Neural cell (in vitro differentiated cells): ENCODE data around the gene IPMK. TPM values are rescaled to one million over a fixed set of nuclear protein-coding genes. Genes with fewer than 3 reads are reported as not detected.
A peak's percentile ranks its signal among the peaks of the same experiment; 100 is the strongest.
"Not testable (repeated sequence)": the region's sequence is repeated elsewhere in the genome, so short reads cannot be mapped to it uniquely, and the experiment has no call there.

Experiments
- H2AFZ ChIP-seq: fragments of 200-600, 300-800 bp; sonication (generic), shearing (Covaris generic); 2 replicates; pipeline ENCODE4 v1.6.0; 2014; ENCODE audit warnings: low read depth, mild to moderate bottlenecking, antibody characterized with exemption, low read length, moderate library complexity
- H3F3A ChIP-seq: fragments of 200-600 bp; shearing (Covaris generic); 2 replicates; pipeline ENCODE4 v1.6.1; 2016; ENCODE audit warnings: mild to moderate bottlenecking, moderate library complexity, mixed read lengths, antibody characterized with exemption, low read length; ENCODE audit not compliant: insufficient read depth, poor library complexity, severe bottlenecking
- H3K27ac ChIP-seq: fragments of 200-600, 300-800 bp; sonication (generic), shearing (Covaris generic); 2 replicates; pipeline ENCODE4 v1.5.1; 2014; ENCODE audit warnings: mild to moderate bottlenecking, low read length, moderate library complexity
- H3K27me3 ChIP-seq: fragments of 300-800, 200-600 bp; sonication (generic), shearing (Covaris generic); 2 replicates; pipeline ENCODE4 v1.6.0; 2014; ENCODE audit warnings: mild to moderate bottlenecking, low read depth, low read length, moderate library complexity; ENCODE audit not compliant: insufficient read depth
- H3K36me3 ChIP-seq: fragments of 300-800, 200-600 bp; sonication (generic), shearing (Covaris generic); 2 replicates; pipeline ENCODE4 v1.5.1; 2014; ENCODE audit warnings: mild to moderate bottlenecking, antibody characterized with exemption, low read length, moderate library complexity; ENCODE audit not compliant: insufficient read depth
- H3K4me2 ChIP-seq: fragments of 300-800, 200-600 bp; sonication (generic), shearing (Covaris generic); 2 replicates; pipeline ENCODE4 v1.6.0; 2014; ENCODE audit warnings: mild to moderate bottlenecking, low read length
- H3K4me3 ChIP-seq: fragments of 300-800, 200-600 bp; sonication (generic), shearing (Covaris generic); 2 replicates; pipeline ENCODE4 v1.5.1; 2014; ENCODE audit warnings: mild to moderate bottlenecking, low read length, moderate library complexity
- H3K79me2 ChIP-seq: fragments of 200-600 bp; shearing (Covaris generic); replicated peaks from 2 replicates; pipeline ENCODE4 v1.6.0; 2014; ENCODE audit warnings: mild to moderate bottlenecking, low read length, moderate library complexity; ENCODE audit not compliant: insufficient read depth
- H3K9ac ChIP-seq: fragments of 300-800, 200-600 bp; sonication (generic), shearing (Covaris generic); 2 replicates; pipeline ENCODE4 v1.6.1; 2016; ENCODE audit warnings: mild to moderate bottlenecking, low read length, mixed read lengths
- H3K9me2 ChIP-seq: fragments of 200-600 bp; shearing (Covaris generic); 2 replicates; pipeline ENCODE4 v1.6.1; 2016; ENCODE audit warnings: mild to moderate bottlenecking, low read length, mixed read lengths; ENCODE audit not compliant: insufficient read depth
- H3K9me3 ChIP-seq: fragments of 200-600, 300-800 bp; sonication (generic), shearing (Covaris generic); 2 replicates; pipeline ENCODE4 v1.6.1; 2016; ENCODE audit warnings: mild to moderate bottlenecking, mixed run types, low read length, moderate library complexity, mixed read lengths
- H4K20me1 ChIP-seq: fragments of 200-600 bp; shearing (Covaris generic); 2 replicates; pipeline ENCODE4 v1.6.1; 2016; ENCODE audit warnings: mild to moderate bottlenecking, mixed run types; ENCODE audit not compliant: insufficient read depth
- EP300 ChIP-seq: fragments of 450-650 bp; conservative IDR thresholded peaks from 2 replicates; pipeline ENCODE4 v1.6.1; 2014; ENCODE audit warnings: antibody characterized with exemption, mild to moderate bottlenecking, moderate library complexity; ENCODE audit not compliant: poor library complexity, severe bottlenecking
- EZH2 ChIP-seq: fragments of 200-600, 300-800 bp; shearing (Covaris generic), sonication (generic); IDR thresholded peaks from 2 replicates; pipeline ENCODE4 v1.6.1; 2014; ENCODE audit warnings: antibody characterized with exemption, low read length, borderline replicate concordance, mild to moderate bottlenecking; ENCODE audit not compliant: insufficient read depth, poor library complexity, severe bottlenecking
- MXI1 ChIP-seq: fragments of 450-650 bp; conservative IDR thresholded peaks from 2 replicates; pipeline ENCODE4 v1.6.1; 2014; ENCODE audit warnings: antibody characterized with exemption, mild to moderate bottlenecking; ENCODE audit not compliant: poor library complexity, severe bottlenecking
- POLR2AphosphoS5 ChIP-seq: IDR thresholded peaks from 2 replicates; pipeline ENCODE4 v1.6.1; 2012
- RAD21 ChIP-seq: fragments of 450-650 bp; conservative IDR thresholded peaks from 2 replicates; pipeline ENCODE4 v1.6.1; 2014; ENCODE audit warnings: antibody characterized with exemption, mild to moderate bottlenecking, moderate library complexity
- SMC3 ChIP-seq: fragments of 450-650 bp; conservative IDR thresholded peaks from 2 replicates; pipeline ENCODE4 v1.6.1; 2014; ENCODE audit warnings: antibody characterized with exemption, mild to moderate bottlenecking, moderate library complexity; ENCODE audit not compliant: poor library complexity
- TAF1 ChIP-seq: IDR thresholded peaks from 2 replicates; pipeline ENCODE4 v1.6.1; 2012; ENCODE audit warnings: low read depth
- polyA plus RNA-seq: library from polyadenylated mRNA; depleted of rRNA; stranded (reverse); fragments of >200 nt; gene quantifications from 2 replicates; pipeline ENCODE4 v1.2.3, GENCODE V29; 2014
- TF ChIP-seq, protein P1 (sequence below): IDR thresholded peaks from 2 replicates; pipeline ENCODE4 v1.6.1; 2012; ENCODE audit warnings: borderline replicate concordance
- TF ChIP-seq, protein P2 (sequence below): fragments of 450-650 bp; IDR thresholded peaks from 2 replicates; pipeline ENCODE4 v1.5.1; 2014; ENCODE audit warnings: antibody characterized with exemption, mild to moderate bottlenecking, moderate library complexity; ENCODE audit not compliant: poor library complexity, severe bottlenecking

Gene IPMK
- polyA plus RNA-seq, 1 donor from 2014 or later: 11.7 TPM

GRCh38 chr10:58157076-58157766 lies 110.5 kb downstream of the IPMK start:
- Histone ChIP-seq H3K9ac (no peak overlapping the region), H3K27ac (no peak overlapping the region), H3K79me2 (no peaks in the 10 kb centered on the region), H3K4me3 (no peak overlapping the region), H3K27me3 (no peaks in the 10 kb centered on the region), H3K9me2 (no peaks in the 10 kb centered on the region), H2AFZ (no peak overlapping the region), H3F3A (no peaks in the 10 kb centered on the region), H3K36me3 (no peaks in the 10 kb centered on the region), H4K20me1 (no peaks in the 10 kb centered on the region), H3K4me2 (no peak overlapping the region), H3K9me3 (no peaks in the 10 kb centered on the region)
- TF ChIP-seq RAD21: no peak

DNA sequence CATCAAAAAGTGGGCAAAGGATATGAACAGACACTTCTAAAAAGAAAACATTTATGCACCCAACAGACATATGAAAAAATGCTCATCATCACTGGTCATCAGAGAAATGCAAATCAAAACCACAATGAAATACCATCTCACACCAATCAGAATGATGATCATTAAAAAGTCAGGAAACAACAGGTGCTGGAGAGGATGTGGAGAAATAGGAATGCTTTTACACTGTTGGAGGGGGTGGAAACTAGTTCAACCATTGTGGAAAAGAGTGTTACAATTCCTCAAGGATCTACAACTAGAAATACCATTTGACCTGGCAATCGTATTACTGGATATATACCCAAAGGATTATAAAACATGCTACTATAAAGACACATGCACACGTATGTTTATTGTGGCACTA lies 111.8 kb downstream of the IPMK start:
- not testable (repeated sequence) for H4K20me1 ChIP-seq, H3K9me3 ChIP-seq, H3K4me3 ChIP-seq, H3K9ac ChIP-seq, H3K27ac ChIP-seq, H3K36me3 ChIP-seq, H3K4me2 ChIP-seq, H3F3A ChIP-seq, H3K79me2 ChIP-seq, H3K27me3 ChIP-seq, H3K9me2 ChIP-seq, H2AFZ ChIP-seq

GRCh38 chr10:58153751-58154150 lies 113.9 kb downstream of the IPMK start:
- no peak overlapping the region for H3K4me2 ChIP-seq
- no peak overlapping the region for H3K9ac ChIP-seq
- no peaks in the 10 kb centered on the region for H3K27me3 ChIP-seq
- H4K20me1 ChIP-seq: no peaks in the 10 kb centered on the region
- no peaks in the 10 kb centered on the region for H3K36me3 ChIP-seq
- TF ChIP-seq POLR2AphosphoS5 (no peak), RAD21 (no peak)
- H2AFZ ChIP-seq: no peak overlapping the region
- no peaks in the 10 kb centered on the region for H3F3A ChIP-seq
- H3K79me2 ChIP-seq: no peaks in the 10 kb centered on the region
- H3K27ac ChIP-seq: no peak overlapping the region
- no peaks in the 10 kb centered on the region for H3K9me2 ChIP-seq
- no peaks in the 10 kb centered on the region for H3K9me3 ChIP-seq
- H3K4me3 ChIP-seq: no peak overlapping the region

DNA sequence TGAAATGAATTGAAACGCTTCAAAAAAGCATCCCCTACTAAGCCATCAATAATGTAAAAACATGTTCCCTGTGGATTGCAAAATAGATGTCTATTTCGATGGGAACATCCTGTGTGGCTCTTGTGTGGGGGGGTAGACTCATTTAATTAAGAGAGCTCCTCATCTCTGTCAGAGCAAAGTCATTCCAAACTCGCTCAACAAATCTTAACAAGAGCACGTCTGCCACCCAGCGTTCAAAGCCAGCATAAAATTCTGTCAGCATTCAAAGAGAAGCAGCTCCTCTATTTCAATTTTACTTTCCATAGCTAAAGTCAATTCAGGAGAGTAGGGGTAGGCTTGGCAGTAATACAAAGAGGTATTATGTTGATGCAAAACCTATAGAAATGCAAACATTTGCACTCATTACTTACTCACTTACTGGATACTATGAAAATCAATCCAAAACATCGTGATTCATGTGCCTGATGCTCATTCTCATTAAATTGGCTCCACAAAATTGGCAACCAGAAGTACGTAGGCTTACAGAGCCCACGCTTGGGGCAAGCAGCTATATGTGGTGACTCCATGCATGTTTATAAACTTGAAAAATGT lies 114.9 kb downstream of the IPMK start:
- no peak overlapping the region for H3K9ac ChIP-seq
- no peak overlapping the region for H3K27ac ChIP-seq
- H3K4me3 ChIP-seq: no peak overlapping the region
- TF ChIP-seq EP300 (no peak), MXI1 (no peak), EZH2 (no peak), RAD21 (peak; percentile 83), TAF1 (no peak), SMC3 (peak; percentile 78)
- TF ChIP-seq, protein P1, sequence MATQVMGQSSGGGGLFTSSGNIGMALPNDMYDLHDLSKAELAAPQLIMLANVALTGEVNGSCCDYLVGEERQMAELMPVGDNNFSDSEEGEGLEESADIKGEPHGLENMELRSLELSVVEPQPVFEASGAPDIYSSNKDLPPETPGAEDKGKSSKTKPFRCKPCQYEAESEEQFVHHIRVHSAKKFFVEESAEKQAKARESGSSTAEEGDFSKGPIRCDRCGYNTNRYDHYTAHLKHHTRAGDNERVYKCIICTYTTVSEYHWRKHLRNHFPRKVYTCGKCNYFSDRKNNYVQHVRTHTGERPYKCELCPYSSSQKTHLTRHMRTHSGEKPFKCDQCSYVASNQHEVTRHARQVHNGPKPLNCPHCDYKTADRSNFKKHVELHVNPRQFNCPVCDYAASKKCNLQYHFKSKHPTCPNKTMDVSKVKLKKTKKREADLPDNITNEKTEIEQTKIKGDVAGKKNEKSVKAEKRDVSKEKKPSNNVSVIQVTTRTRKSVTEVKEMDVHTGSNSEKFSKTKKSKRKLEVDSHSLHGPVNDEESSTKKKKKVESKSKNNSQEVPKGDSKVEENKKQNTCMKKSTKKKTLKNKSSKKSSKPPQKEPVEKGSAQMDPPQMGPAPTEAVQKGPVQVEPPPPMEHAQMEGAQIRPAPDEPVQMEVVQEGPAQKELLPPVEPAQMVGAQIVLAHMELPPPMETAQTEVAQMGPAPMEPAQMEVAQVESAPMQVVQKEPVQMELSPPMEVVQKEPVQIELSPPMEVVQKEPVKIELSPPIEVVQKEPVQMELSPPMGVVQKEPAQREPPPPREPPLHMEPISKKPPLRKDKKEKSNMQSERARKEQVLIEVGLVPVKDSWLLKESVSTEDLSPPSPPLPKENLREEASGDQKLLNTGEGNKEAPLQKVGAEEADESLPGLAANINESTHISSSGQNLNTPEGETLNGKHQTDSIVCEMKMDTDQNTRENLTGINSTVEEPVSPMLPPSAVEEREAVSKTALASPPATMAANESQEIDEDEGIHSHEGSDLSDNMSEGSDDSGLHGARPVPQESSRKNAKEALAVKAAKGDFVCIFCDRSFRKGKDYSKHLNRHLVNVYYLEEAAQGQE: no peak
- TF ChIP-seq, protein P2, sequence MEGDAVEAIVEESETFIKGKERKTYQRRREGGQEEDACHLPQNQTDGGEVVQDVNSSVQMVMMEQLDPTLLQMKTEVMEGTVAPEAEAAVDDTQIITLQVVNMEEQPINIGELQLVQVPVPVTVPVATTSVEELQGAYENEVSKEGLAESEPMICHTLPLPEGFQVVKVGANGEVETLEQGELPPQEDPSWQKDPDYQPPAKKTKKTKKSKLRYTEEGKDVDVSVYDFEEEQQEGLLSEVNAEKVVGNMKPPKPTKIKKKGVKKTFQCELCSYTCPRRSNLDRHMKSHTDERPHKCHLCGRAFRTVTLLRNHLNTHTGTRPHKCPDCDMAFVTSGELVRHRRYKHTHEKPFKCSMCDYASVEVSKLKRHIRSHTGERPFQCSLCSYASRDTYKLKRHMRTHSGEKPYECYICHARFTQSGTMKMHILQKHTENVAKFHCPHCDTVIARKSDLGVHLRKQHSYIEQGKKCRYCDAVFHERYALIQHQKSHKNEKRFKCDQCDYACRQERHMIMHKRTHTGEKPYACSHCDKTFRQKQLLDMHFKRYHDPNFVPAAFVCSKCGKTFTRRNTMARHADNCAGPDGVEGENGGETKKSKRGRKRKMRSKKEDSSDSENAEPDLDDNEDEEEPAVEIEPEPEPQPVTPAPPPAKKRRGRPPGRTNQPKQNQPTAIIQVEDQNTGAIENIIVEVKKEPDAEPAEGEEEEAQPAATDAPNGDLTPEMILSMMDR: peak; percentile 85
- H3K27me3 ChIP-seq: no peaks in the 10 kb centered on the region
- H3K79me2 ChIP-seq: no peaks in the 10 kb centered on the region
- H3K36me3 ChIP-seq: no peaks in the 10 kb centered on the region
- no peaks in the 10 kb centered on the region for H4K20me1 ChIP-seq
- H3K4me2 ChIP-seq: no peak overlapping the region
- no peak overlapping the region for H2AFZ ChIP-seq
- H3K9me3 ChIP-seq: no peaks in the 10 kb centered on the region
- no peaks in the 10 kb centered on the region for H3F3A ChIP-seq
- H3K9me2 ChIP-seq: no peaks in the 10 kb centered on the region
